ENCODE results near the gene CAPN13.

DNA sequence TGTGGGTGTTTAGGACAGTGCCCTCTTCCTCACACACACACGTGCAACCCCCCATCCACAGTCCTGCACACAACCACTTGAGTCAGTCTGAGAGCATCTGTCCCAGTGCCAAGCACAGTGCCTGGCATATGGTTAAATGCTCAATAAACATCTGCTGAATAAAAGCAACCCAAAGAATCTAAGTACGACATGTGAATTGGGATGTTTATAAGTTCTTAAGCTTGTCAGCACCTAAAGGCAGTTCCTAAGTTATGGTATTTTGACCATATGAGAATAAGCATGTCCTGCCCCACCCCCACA, 37.8 kb downstream of the CAPN13 start:
- TF ChIP-seq, protein P1, sequence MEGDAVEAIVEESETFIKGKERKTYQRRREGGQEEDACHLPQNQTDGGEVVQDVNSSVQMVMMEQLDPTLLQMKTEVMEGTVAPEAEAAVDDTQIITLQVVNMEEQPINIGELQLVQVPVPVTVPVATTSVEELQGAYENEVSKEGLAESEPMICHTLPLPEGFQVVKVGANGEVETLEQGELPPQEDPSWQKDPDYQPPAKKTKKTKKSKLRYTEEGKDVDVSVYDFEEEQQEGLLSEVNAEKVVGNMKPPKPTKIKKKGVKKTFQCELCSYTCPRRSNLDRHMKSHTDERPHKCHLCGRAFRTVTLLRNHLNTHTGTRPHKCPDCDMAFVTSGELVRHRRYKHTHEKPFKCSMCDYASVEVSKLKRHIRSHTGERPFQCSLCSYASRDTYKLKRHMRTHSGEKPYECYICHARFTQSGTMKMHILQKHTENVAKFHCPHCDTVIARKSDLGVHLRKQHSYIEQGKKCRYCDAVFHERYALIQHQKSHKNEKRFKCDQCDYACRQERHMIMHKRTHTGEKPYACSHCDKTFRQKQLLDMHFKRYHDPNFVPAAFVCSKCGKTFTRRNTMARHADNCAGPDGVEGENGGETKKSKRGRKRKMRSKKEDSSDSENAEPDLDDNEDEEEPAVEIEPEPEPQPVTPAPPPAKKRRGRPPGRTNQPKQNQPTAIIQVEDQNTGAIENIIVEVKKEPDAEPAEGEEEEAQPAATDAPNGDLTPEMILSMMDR (IDR thresholded peaks at IDR 0.05): no peak
- TF ChIP-seq SMC3 (IDR thresholded peaks at IDR 0.05; ENCODE audit: low read depth, low read length): no peak

Measured in SK-N-SH (cell line).